GM12878 (cell line): ENCODE results near the gene SEMA5A. TPM values are rescaled to one million over a fixed set of nuclear protein-coding genes. Genes with fewer than 3 reads are reported as not detected.

Source experiments
- ATAC-seq: fragments of 200-7000 bp; cut with Tn5 transposase; 3 replicates; pipeline ENCODE4 v1.9.1; 2020; ENCODE audit warnings: mild to moderate bottlenecking, moderate library complexity
- BruUV-seq: library from RNA; stranded (reverse); fragments of 400-500 nt; replicated peaks from 2 replicates; lab custom pipeline; 2021; lab: Mats Ljungman, UMichigan
- CTCF ChIA-PET: fragments of 300-600 bp; sonication (Branson Sonifier 250); formaldehyde crosslinking; extraction: SDS; loops from one replicate; lab custom pipeline; 2021; ENCODE audit warnings: inconsistent platforms; lab: Yijun Ruan, JAX
- POLR2A ChIA-PET: fragments of 350-600 bp; formaldehyde crosslinking; extraction: SDS; loops from one replicate; lab custom pipeline; 2021; ENCODE audit warnings: inconsistent platforms; lab: Charles Lee
- RAD21 ChIA-PET: fragments of 300-600 bp; sonication (Branson Sonifier 250); formaldehyde crosslinking; loops from one replicate; lab custom pipeline; 2023; ENCODE audit warnings: antibody characterized with exemption; ENCODE audit not compliant: unreplicated experiment; lab: Charles Lee
- SMC1A ChIA-PET: fragments of 300-600 bp; sonication (Branson Sonifier 250); formaldehyde crosslinking; loops from one replicate; lab custom pipeline; 2023; ENCODE audit not compliant: unreplicated experiment, uncharacterized antibody; lab: Charles Lee
- DNase-seq: peaks from one replicate; pipeline ENCODE4 v3.0.0-alpha.2; 2011; ENCODE audit warnings: low read depth, low spot score
- FAIRE-seq: peaks from 3 replicates; lab custom pipeline; 2011; peaks lifted over from hg19 to GRCh38; lab: Jason Lieb, UNC
- H2AFZ ChIP-seq: 2 replicates; pipeline ENCODE4 v1.6.0; 2011; ENCODE audit warnings: low read depth, low read length, control low read depth; ENCODE audit not compliant: control insufficient read depth
- H3K27ac ChIP-seq: 2 replicates; pipeline ENCODE4 v1.5.1; 2011; ENCODE audit warnings: control low read depth; ENCODE audit not compliant: control insufficient read depth, insufficient read depth
- H3K27me3 ChIP-seq, 2 experiments: replicated peaks in 1 of 2; 2 replicates each; pipeline versions ENCODE4 v1.6.0 to v1.6.1; 2011; ENCODE audit warnings: low read length in 1 of 2; ENCODE audit not compliant: control insufficient read depth in 2 of 2, insufficient read depth in 2 of 2
- H3K36me3 ChIP-seq, 2 experiments: 2 replicates each; pipeline ENCODE4 v1.5.1; 2011; ENCODE audit warnings: low read length in 1 of 2; ENCODE audit not compliant: control insufficient read depth in 2 of 2, insufficient read depth in 2 of 2
- H3K4me1 ChIP-seq: 2 replicates; pipeline ENCODE4 v1.6.1; 2011; ENCODE audit warnings: mild to moderate bottlenecking, low read length, moderate library complexity, mixed read lengths; ENCODE audit not compliant: control insufficient read depth, insufficient read depth
- H3K4me2 ChIP-seq: 2 replicates; pipeline ENCODE4 v1.6.0; 2011; ENCODE audit warnings: control low read depth; ENCODE audit not compliant: control insufficient read depth, insufficient read depth
- H3K4me3 ChIP-seq: fragments of 200-600 bp; sonication (generic); 2 replicates; pipeline ENCODE4 v1.5.1; 2016
- H3K79me2 ChIP-seq: 2 replicates; pipeline ENCODE4 v1.6.0; 2011; ENCODE audit warnings: low read length; ENCODE audit not compliant: control insufficient read depth, insufficient read depth
- H3K9ac ChIP-seq: 2 replicates; pipeline ENCODE4 v1.8.0; 2011; ENCODE audit warnings: low read length, control low read depth, mixed read lengths; ENCODE audit not compliant: control insufficient read depth, insufficient read depth
- H3K9me3 ChIP-seq: replicated peaks from 3 replicates; pipeline ENCODE4 v1.5.1; 2011; ENCODE audit warnings: mild to moderate bottlenecking, low read length; ENCODE audit not compliant: control insufficient read depth, insufficient read depth
- H4K20me1 ChIP-seq: 2 replicates; pipeline ENCODE4 v1.6.0; 2011; ENCODE audit not compliant: control insufficient read depth, insufficient read depth
- ATF3 ChIP-seq: IDR thresholded peaks from 2 replicates; pipeline ENCODE4 v1.6.1; 2011; ENCODE audit warnings: low read depth, mild to moderate bottlenecking, low read length, moderate library complexity, borderline replicate concordance; ENCODE audit errors: extremely low read depth
- CHD2 ChIP-seq: IDR thresholded peaks from 2 replicates; pipeline ENCODE4 v1.6.1; 2011; ENCODE audit warnings: low read depth, low read length, improper control_type of control experiment, borderline replicate concordance
- EED ChIP-seq: sonication (generic); IDR thresholded peaks from 2 replicates; pipeline ENCODE4 v1.6.1; 2016; ENCODE audit warnings: antibody characterized with exemption, low read depth
- HCFC1 ChIP-seq: fragments of 150-350 bp; IDR thresholded peaks from 2 replicates; pipeline ENCODE4 v1.6.1; 2014; ENCODE audit warnings: low read length
- HDGF ChIP-seq: fragments of 450-650 bp; IDR thresholded peaks from 2 replicates; pipeline ENCODE4 v1.6.1; 2016; ENCODE audit warnings: antibody characterized with exemption
- IKZF2 ChIP-seq, 2 experiments: fragments of 450-650 bp; IDR thresholded peaks; 2 replicates each; pipeline ENCODE4 v1.6.1; 2017; ENCODE audit warnings: mild to moderate bottlenecking in 2 of 2, moderate library complexity in 2 of 2
- NFYA ChIP-seq: IDR thresholded peaks from 2 replicates; pipeline ENCODE4 v1.6.1; 2011; ENCODE audit warnings: low read depth, mild to moderate bottlenecking, low read length, improper control_type of control experiment, borderline replicate concordance
- PAX8 ChIP-seq: fragments of 450-650 bp; IDR thresholded peaks from 2 replicates; pipeline ENCODE4 v1.6.1; 2017; ENCODE audit warnings: mild to moderate bottlenecking, moderate library complexity
- SMAD5 ChIP-seq: IDR thresholded peaks from 2 replicates; pipeline ENCODE4 v1.6.1; 2016; ENCODE audit warnings: antibody characterized with exemption, low read depth
- SMARCA5 ChIP-seq: fragments of 450-650 bp; IDR thresholded peaks from 2 replicates; pipeline ENCODE4 v1.6.1; 2017; ENCODE audit warnings: mild to moderate bottlenecking
- SREBF2 ChIP-seq: IDR thresholded peaks from 2 replicates; pipeline ENCODE4 v1.6.1; 2012; ENCODE audit warnings: mild to moderate bottlenecking, low read length
- TBL1XR1 ChIP-seq: IDR thresholded peaks from 2 replicates; pipeline ENCODE4 v1.6.1; 2012; ENCODE audit warnings: low read depth, low read length, improper control_type of control experiment
- TCF3 ChIP-seq: IDR thresholded peaks from 2 replicates; pipeline ENCODE4 v1.6.1; 2012; ENCODE audit warnings: low read depth, mild to moderate bottlenecking, low read length, borderline replicate concordance; ENCODE audit not compliant: insufficient read depth
- ZNF622 ChIP-seq: fragments of 450-650 bp; IDR thresholded peaks from 2 replicates; pipeline ENCODE4 v1.6.1; 2017; ENCODE audit warnings: mild to moderate bottlenecking, inconsistent platforms
- ZZZ3 ChIP-seq: IDR thresholded peaks from 2 replicates; pipeline ENCODE4 v1.6.1; 2011; ENCODE audit warnings: low read depth; ENCODE audit not compliant: control insufficient read depth, insufficient read length
- WGBS: methylation state at CpG from one replicate; pipeline ENCODE4 v1.1.6; 2016; ENCODE audit warnings: low lambda C conversion rate; ENCODE audit not compliant: insufficient replicate concordance, insufficient coverage; ENCODE audit errors: missing lambda C conversion rate; 5-methylcytosine and 5-hydroxymethylcytosine counted together
- in situ Hi-C: fragments of 300-500 bp; cut with MboI; formaldehyde crosslinking; loops from 9 replicates; pipeline ENCODE4 v1.14.3; 2018; ENCODE audit warnings: mixed read lengths
- intact Hi-C: fragments of 100-400 bp; cut with micrococcal nuclease; formaldehyde crosslinking; loops from one replicate; pipeline ENCODE4 v1.14.2; 2022; ENCODE audit not compliant: unreplicated experiment
- polyA plus RNA-seq, 11 experiments: library from polyadenylated mRNA; depleted of rRNA in 4 of 11; unstranded in 6 of 11; stranded (reverse) in 5 of 11; fragments of >200 nt; fragmentation: Nextera tagmentation in 4 of 11; fragmentation: Illumina TruSeq in 1 of 11; extraction: Ambion mirVana in 4 of 11; extraction: Trizol in 1 of 11; gene quantifications; 1 replicate in 1 of 11; 2 replicates in 10 of 11; pipeline versions ENCODE4 v1.2.1 to v1.2.3, GENCODE V29; 2011 to 2016; ENCODE audit warnings: inconsistent platforms in 2 of 11, missing spikeins in 2 of 11, low read depth in 1 of 11
- total RNA-seq, 4 experiments: library from RNA; depleted of rRNA in 3 of 4; stranded (reverse); fragments of >200 nt in 3 of 4; fragmentation: Illumina TruSeq in 1 of 4; extraction: Trizol in 1 of 4; gene quantifications; 2 replicates each; pipeline versions ENCODE4 v1.2.1 to v1.2.3, GENCODE V29; 2013 to 2021
- TF ChIP-seq, protein P1 (sequence below): IDR thresholded peaks from 2 replicates; pipeline ENCODE4 v1.6.1; 2012; ENCODE audit warnings: mild to moderate bottlenecking, low read depth, low read length

The SEMA5A gene
- total and polyA plus RNA-seq, 10 of the 15 experiments (the other 5 are each of a cell fraction or from before 2014, with no cell fraction given), result 0.03 to 2.4 (median 0.09) TPM; not detected in 1

- RAD21 ChIA-PET, result no interaction called here
- in situ Hi-C loops, result no loop called here
These were observed 266.8 kb downstream of the SEMA5A start for GRCh38 chr5:9278921-9279603.

More at GRCh38 chr5:9278921-9279603, 266.8 kb downstream of the SEMA5A start:
- H3K9me3 ChIP-seq, result no peaks in the 10 kb centered on the region
- no TSS peak for BruUV-seq
- no peaks in the 10 kb centered on the region for H3K36me3 ChIP-seq
- H3K27me3 ChIP-seq, result no peaks in the 10 kb centered on the region
- no peak overlapping the region for H3K4me3 ChIP-seq
- ChIA-PET SMC1A (no interaction called here), POLR2A (no interaction called here), CTCF (no interaction called here)
- H2AFZ ChIP-seq, result no peak overlapping the region
- H3K4me2 ChIP-seq, result no peak overlapping the region
- ATAC-seq (no peak), DNase-seq (no peak), FAIRE-seq (no peak)
- no peaks in the 10 kb centered on the region for H3K4me1 ChIP-seq
- TF ChIP-seq SMAD5 (no peak), EED (no peak), IKZF2 (IDR thresholded peaks at IDR 0.05) (no peak), NFYA (no peak), HDGF (no peak), TCF3 (no peak), HCFC1 (no peak), TBL1XR1 (no peak), SMARCA5 (no peak), ZNF622 (no peak), SREBF2 (no peak), PAX8 (no peak), ZZZ3 (no peak), CHD2 (no peak), ATF3 (no peak)
- TF ChIP-seq, protein P1, sequence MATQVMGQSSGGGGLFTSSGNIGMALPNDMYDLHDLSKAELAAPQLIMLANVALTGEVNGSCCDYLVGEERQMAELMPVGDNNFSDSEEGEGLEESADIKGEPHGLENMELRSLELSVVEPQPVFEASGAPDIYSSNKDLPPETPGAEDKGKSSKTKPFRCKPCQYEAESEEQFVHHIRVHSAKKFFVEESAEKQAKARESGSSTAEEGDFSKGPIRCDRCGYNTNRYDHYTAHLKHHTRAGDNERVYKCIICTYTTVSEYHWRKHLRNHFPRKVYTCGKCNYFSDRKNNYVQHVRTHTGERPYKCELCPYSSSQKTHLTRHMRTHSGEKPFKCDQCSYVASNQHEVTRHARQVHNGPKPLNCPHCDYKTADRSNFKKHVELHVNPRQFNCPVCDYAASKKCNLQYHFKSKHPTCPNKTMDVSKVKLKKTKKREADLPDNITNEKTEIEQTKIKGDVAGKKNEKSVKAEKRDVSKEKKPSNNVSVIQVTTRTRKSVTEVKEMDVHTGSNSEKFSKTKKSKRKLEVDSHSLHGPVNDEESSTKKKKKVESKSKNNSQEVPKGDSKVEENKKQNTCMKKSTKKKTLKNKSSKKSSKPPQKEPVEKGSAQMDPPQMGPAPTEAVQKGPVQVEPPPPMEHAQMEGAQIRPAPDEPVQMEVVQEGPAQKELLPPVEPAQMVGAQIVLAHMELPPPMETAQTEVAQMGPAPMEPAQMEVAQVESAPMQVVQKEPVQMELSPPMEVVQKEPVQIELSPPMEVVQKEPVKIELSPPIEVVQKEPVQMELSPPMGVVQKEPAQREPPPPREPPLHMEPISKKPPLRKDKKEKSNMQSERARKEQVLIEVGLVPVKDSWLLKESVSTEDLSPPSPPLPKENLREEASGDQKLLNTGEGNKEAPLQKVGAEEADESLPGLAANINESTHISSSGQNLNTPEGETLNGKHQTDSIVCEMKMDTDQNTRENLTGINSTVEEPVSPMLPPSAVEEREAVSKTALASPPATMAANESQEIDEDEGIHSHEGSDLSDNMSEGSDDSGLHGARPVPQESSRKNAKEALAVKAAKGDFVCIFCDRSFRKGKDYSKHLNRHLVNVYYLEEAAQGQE, result no peak
- H4K20me1 ChIP-seq, result no peaks in the 10 kb centered on the region
- H3K79me2 ChIP-seq, result no peaks in the 10 kb centered on the region
- no peak overlapping the region for H3K9ac ChIP-seq
- WGBS, result 0% methylated on average over 3 of the region's 3 CpGs
- intact Hi-C loops, result no loop called here
- no peak overlapping the region for H3K27ac ChIP-seq
